Ovary (tissue), 9 donors: Measurements from ENCODE around the gene PGM3. TPM values are rescaled to one million over a fixed set of nuclear protein-coding genes. Genes with fewer than 3 reads are reported as not detected.

Experiments used
- DNase-seq, 5 donors: peaks; one replicate each; pipeline ENCODE4 v3.0.0-alpha.2; 2019 to 2020
- H3K27ac ChIP-seq, 2 donors: fragments of 200-600 bp; one replicate each; pipeline versions ENCODE4 v1.5.1 to v1.8.0; 2019 to 2022
- H3K27me3 ChIP-seq: fragments of 200-600 bp; one replicate; pipeline ENCODE4 v1.8.0; 2022
- H3K36me3 ChIP-seq: fragments of 200-600 bp; sonication (generic); one replicate; pipeline ENCODE4 v1.5.1; 2019
- H3K4me1 ChIP-seq: one replicate; pipeline ENCODE4 v1.8.1; 2013; ENCODE audit warnings: mild to moderate bottlenecking, moderate library complexity; ENCODE audit not compliant: insufficient read depth
- H3K4me3 ChIP-seq: fragments of 200-600 bp; sonication (generic); one replicate; pipeline ENCODE4 v1.5.1; 2017
- H3K9me3 ChIP-seq, 2 donors: fragments of 200-600 bp in 1 of 2; sonication (generic) in 1 of 2; one replicate each; pipeline versions ENCODE4 v1.5.1 to v1.8.1; 2013 to 2019; ENCODE audit warnings: mild to moderate bottlenecking in 1 of 2, moderate library complexity in 1 of 2
- EP300 ChIP-seq: sonication (generic); formaldehyde crosslinking; IDR thresholded peaks from one replicate; pipeline ENCODE4 v1.6.1; 2017; ENCODE audit warnings: antibody characterized with exemption
- POLR2A ChIP-seq: fragments of 450-650 bp; IDR thresholded peaks from one replicate; pipeline ENCODE4 v1.6.1; 2017; ENCODE audit warnings: antibody characterized with exemption, mild to moderate bottlenecking, moderate library complexity
- WGBS, 3 donors: extraction: QIAGEN DNeasy Blood & Tissue Kit in 1 of 3; methylation state at CpG; one replicate each; pipeline versions ENCODE4 v1.1.5 to v1.1.7; 2013 to 2017; 5-methylcytosine and 5-hydroxymethylcytosine counted together
- intact Hi-C, 4 donors: fragments of 100-400 bp; cut with DNase I; formaldehyde crosslinking; loops; one replicate each; pipeline versions ENCODE4 v1.11.0 to v1.15.1; 2022 to 2023
- polyA plus RNA-seq, 2 donors: library from polyadenylated mRNA; stranded (reverse); fragments of 200-250 nt in 1 of 2; fragments of 350-450 nt in 1 of 2; fragmentation: Illumina TruSeq in 1 of 2; extraction: RNeasy Lipid Tissue Mini Kit (QIAGEN cat#74804) in 1 of 2; gene quantifications; one replicate each; pipeline ENCODE4 v1.2.3, GENCODE V29; 2013 to 2014
- total RNA-seq, 7 donors: library from RNA; depleted of rRNA in 2 of 7; stranded (reverse); fragments of >200 nt in 2 of 7; fragmentation: NEBNext Ultra II Directional in 3 of 7; extraction: Animal tissue kit (Norgen Biotek cat#: 25700) in 3 of 7; gene quantifications; one replicate each; pipeline versions ENCODE4 v1.1.0 to v1.2.4, GENCODE V29; 2016 to 2023
- TF ChIP-seq, protein P1 (sequence below), 3 donors: fragments of 450-650 bp in 2 of 3; fragments of 200-600 bp in 1 of 3; IDR thresholded peaks; one replicate each; pipeline versions ENCODE4 v1.5.1 to v1.8.0; 2016 to 2022; ENCODE audit warnings: antibody characterized with exemption in 3 of 3, mild to moderate bottlenecking in 1 of 3
- donor health status: DM: no; HTN: no; CAD: no; lungs with moderate emphysema.
- donor health status: DM: no; HTN: no; CAD: no.
- donor health status: Bipolar disorder and iron deficiency.
- donor health status: DM: yes; HTN: yes; CAD: no.
- donor health status: DM: no; HTN: no; CAD: no.
- donor health status: DM: yes; HTN: yes; CAD: no.

Gene PGM3
- total and polyA plus RNA-seq, 9 donors: 12.1 to 48.5 (median 33.8) TPM

- no peaks in the 10 kb centered on the region for H3K36me3 ChIP-seq
- no peak overlapping the region for H3K4me3 ChIP-seq
- TF ChIP-seq EP300 (no peak), POLR2A (no peak)
- TF ChIP-seq, protein P1, sequence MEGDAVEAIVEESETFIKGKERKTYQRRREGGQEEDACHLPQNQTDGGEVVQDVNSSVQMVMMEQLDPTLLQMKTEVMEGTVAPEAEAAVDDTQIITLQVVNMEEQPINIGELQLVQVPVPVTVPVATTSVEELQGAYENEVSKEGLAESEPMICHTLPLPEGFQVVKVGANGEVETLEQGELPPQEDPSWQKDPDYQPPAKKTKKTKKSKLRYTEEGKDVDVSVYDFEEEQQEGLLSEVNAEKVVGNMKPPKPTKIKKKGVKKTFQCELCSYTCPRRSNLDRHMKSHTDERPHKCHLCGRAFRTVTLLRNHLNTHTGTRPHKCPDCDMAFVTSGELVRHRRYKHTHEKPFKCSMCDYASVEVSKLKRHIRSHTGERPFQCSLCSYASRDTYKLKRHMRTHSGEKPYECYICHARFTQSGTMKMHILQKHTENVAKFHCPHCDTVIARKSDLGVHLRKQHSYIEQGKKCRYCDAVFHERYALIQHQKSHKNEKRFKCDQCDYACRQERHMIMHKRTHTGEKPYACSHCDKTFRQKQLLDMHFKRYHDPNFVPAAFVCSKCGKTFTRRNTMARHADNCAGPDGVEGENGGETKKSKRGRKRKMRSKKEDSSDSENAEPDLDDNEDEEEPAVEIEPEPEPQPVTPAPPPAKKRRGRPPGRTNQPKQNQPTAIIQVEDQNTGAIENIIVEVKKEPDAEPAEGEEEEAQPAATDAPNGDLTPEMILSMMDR (IDR thresholded peaks at IDR 0.05): no peak
- no peak for DNase-seq
- H3K27ac ChIP-seq: no peak overlapping the region
- H3K9me3 ChIP-seq: no peaks in the 10 kb centered on the region
- intact Hi-C loops: no loop called here
- no peaks in the 10 kb centered on the region for H3K4me1 ChIP-seq
- no peaks in the 10 kb centered on the region for H3K27me3 ChIP-seq
- 82 to 92% (median 88%) methylated on average over 5 of the region's 5 CpGs for WGBS, 3 donors
Observed at GRCh38 chr6:83126807-83127206, 66.3 kb downstream of the PGM3 start.

DNA sequence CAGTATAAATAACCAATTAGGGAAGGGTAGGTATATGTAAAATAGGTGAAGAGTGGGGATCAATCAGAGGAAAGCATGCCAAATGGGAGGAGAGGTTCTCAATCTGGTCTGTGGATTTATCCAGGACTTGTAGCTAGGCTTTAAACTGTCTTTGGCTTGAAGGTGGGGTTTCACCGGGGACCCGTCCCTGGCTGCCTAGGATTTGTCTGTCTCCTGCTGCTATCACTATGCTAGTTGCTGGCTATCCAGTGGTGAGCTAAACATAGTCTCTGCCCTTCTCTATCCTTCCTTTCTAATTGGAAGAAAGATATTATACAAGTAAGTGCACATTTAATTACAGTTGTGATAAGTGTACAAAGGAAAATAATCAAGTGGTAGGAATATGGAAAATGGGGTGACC lies 66.8 kb downstream of the PGM3 start:
- intact Hi-C loops: no loop called here

DNA sequence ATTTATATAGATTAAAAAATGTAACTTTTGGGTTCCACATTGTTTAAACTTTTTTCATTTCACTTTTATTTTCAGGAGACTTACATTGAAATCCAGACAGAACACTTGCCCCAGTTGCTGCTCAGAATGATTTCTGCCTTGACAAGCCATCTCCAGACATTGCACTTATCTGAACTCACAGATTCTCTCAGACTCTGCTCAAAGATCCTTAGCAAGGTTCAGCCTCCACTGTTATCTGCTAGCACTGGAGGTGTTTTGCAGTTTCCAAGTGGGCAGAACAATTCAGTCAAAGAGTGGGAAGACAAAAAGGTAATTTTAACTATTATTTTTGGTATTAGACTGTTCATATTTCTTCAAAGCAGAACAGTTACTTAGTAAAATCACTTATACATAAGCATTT lies 67.6 kb downstream of the PGM3 start:
- Histone ChIP-seq H3K9me3 (no peaks in the 10 kb centered on the region), H3K36me3 (no peaks in the 10 kb centered on the region), H3K4me1 (no peaks in the 10 kb centered on the region), H3K27me3 (no peaks in the 10 kb centered on the region), H3K4me3 (no peak overlapping the region), H3K27ac (no peak overlapping the region)
- intact Hi-C loops: no loop called here
- DNase-seq: no peak
- TF ChIP-seq EP300 (no peak), POLR2A (no peak)
- TF ChIP-seq, protein P1 (IDR thresholded peaks at IDR 0.05): no peak

More for the DNA sequence above, 66.8 kb downstream of the PGM3 start:
- no peaks in the 10 kb centered on the region for H3K27me3 ChIP-seq
- no peak for TF ChIP-seq EP300
- TF ChIP-seq, protein P1 (IDR thresholded peaks at IDR 0.05): no peak
- TF ChIP-seq POLR2A: no peak
- H3K4me1 ChIP-seq: no peaks in the 10 kb centered on the region
- 97 to 98% (median 98%) methylated on average over 2 of the region's 2 CpGs for WGBS, 3 donors
- no peaks in the 10 kb centered on the region for H3K36me3 ChIP-seq
- H3K27ac ChIP-seq: no peak overlapping the region
- H3K9me3 ChIP-seq: no peaks in the 10 kb centered on the region
- no peak overlapping the region for H3K4me3 ChIP-seq
- no peak for DNase-seq

DNA sequence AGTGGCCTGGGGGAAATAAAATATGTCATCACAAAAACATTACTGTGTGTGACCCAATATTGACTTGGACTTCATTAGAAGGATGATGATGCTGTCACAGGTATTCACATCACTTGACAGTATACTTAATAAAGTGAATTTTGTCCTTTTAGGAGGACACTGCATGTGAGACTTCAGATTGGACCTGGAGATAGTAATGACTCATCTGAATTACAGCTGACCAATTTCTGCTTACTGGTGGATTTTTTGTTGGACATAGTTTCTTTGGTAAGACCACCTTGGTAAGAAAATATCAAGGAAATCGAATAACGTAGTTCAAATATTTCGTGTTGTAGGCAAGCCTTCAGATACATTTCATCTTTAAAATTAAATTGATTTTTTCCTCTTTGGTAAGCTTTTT lies 68.5 kb downstream of the PGM3 start:
- H3K27me3 ChIP-seq: no peaks in the 10 kb centered on the region
- no peak overlapping the region for H3K4me3 ChIP-seq
- H3K4me1 ChIP-seq: no peaks in the 10 kb centered on the region
- WGBS, 3 donors: 97 to 99% (median 98%) methylated on average over 3 of the region's 3 CpGs
- H3K36me3 ChIP-seq: no peaks in the 10 kb centered on the region
- H3K27ac ChIP-seq: no peak overlapping the region
- no peaks in the 10 kb centered on the region for H3K9me3 ChIP-seq
- no peak for TF ChIP-seq POLR2A
- TF ChIP-seq, protein P1 (IDR thresholded peaks at IDR 0.05): no peak
- DNase-seq: no peak
- intact Hi-C loops: no loop called here
